Stimulated activated CD4-positive, alpha-beta T cell treated with anti-CD3 and anti-CD28 coated beads, Interleukin-2, amount 100 ng/mL, for 4 hours (primary cell): ENCODE data around the gene CD7.
A peak's percentile ranks its signal among the peaks of the same experiment; 100 is the strongest.

Source experiments
- DNase-seq: peaks from one replicate; pipeline ENCODE4 v3.0.0-alpha.2; 2020; ENCODE audit warnings: low read depth

CD7 gene

GRCh38 chr17:82298538-82299421, 18.6 kb downstream of the CD7 start:
- DNase-seq, result no peak

GRCh38 chr17:82297714-82298537, 19.5 kb downstream of the CD7 start:
- peak; percentile 91 for DNase-seq

GRCh38 chr17:82297280-82297713, 20.1 kb downstream of the CD7 start:
- DNase-seq, result peak; percentile 65

GRCh38 chr17:82296511-82297279, 20.7 kb downstream of the CD7 start:
- no peak for DNase-seq

- DNase-seq, result no peak
Observed at GRCh38 chr17:82295472-82295814, 22.0 kb downstream of the CD7 start.

- no peak for DNase-seq
Observed at GRCh38 chr17:82294064-82294773, 23.2 kb downstream of the CD7 start.

GRCh38 chr17:82292251-82293154, 24.9 kb downstream of the CD7 start:
- DNase-seq, result peak; percentile 89

- no peak for DNase-seq
Observed at GRCh38 chr17:82291582-82292250, 25.7 kb downstream of the CD7 start.

GRCh38 chr17:82287868-82288801, 29.3 kb downstream of the CD7 start:
- DNase-seq, result no peak

- DNase-seq, result no peak
Observed at GRCh38 chr17:82287013-82287867, 30.2 kb downstream of the CD7 start.

GRCh38 chr17:82285141-82285540, 32.3 kb downstream of the CD7 start:
- DNase-seq, result no peak

- no peak for DNase-seq
Observed at GRCh38 chr17:82283208-82283749, 34.1 kb downstream of the CD7 start.

- no peak for DNase-seq
Observed at GRCh38 chr17:82282239-82283207, 34.9 kb downstream of the CD7 start.

GRCh38 chr17:82281502-82282238, 35.7 kb downstream of the CD7 start:
- peak; percentile 39 for DNase-seq

- DNase-seq, result no peak
Observed at GRCh38 chr17:82281076-82281475, 36.3 kb downstream of the CD7 start.

GRCh38 chr17:82280537-82280936, 36.9 kb downstream of the CD7 start:
- DNase-seq, result no peak
